Stimulated activated CD4-positive, alpha-beta T cell treated with anti-CD3 and anti-CD28 coated beads, Interleukin-4, amount 100 ng/mL, for 1 hour (primary cell): ENCODE data around the gene CCDC171.
"Not testable (repeated sequence)": the region's sequence is repeated elsewhere in the genome, so short reads cannot be mapped to it uniquely, and the experiment has no call there.

Source experiments
- DNase-seq: peaks from one replicate; pipeline ENCODE4 v3.0.0-alpha.2; 2020

The CCDC171 gene

GRCh38 chr9:15769547-15769946 lies 216.7 kb downstream of the CCDC171 start:
- DNase-seq = no peak

- no peak for DNase-seq
Observed at GRCh38 chr9:15778861-15779260, 226.0 kb downstream of the CCDC171 start.

DNA sequence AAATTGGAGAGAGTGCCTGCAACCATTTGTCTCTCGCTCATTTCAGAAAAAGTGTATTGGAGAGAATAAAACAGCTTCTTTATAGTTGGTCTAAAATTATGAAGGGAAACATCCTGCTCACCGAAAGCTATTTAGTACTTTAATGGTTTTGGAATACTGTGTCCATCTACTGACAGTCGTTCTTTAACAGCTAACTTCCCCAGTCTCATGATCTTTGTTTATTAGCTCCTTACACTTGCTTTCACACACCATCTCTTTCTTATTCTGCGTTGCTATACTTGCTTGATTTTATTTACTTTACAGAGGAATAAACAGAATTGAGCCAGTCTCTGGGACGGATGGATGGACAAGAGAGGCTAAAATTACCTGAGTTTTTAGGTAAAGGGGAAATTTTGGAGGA lies 229.3 kb downstream of the CCDC171 start:
- no peak for DNase-seq

- no peak for DNase-seq
Observed at GRCh38 chr9:15785584-15785983, 232.7 kb downstream of the CCDC171 start.

- DNase-seq = no peak
Observed at GRCh38 chr9:15786616-15787015, 233.8 kb downstream of the CCDC171 start.

DNA sequence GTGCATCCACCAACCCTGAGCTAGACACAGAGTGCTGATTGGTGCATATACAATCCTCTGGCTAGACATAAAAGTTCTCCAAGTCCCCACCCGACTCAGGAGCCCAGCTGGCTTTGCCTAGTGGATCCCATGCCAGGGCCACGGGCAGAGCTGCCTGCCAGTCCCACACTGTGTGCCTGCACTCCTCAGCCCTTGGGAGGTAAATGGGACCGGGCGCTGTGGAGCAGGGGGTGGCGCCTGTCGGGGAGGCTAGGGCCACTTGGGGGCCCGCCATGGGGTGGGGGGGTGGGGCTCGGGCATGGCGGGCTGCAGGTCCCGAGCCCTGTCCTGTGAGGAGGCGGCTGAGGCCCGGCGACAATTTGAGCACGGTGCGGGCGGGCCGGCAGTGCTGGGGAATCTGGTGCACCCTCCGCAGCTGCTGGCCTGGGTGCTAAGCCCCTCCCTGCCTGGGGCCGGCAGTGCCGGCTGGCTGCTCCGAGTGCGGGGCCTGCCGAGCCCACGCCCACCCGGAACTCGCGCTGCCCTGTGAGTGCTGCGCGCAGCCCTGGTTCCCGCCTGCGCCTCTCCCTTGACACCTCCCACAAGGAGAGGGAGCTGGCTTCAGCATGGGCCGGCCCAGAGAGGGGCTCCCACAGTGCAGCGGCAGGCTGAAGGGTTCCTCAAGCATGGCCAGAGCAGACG lies 257.5 kb downstream of the CCDC171 start:
- not testable (repeated sequence) for DNase-seq

- no peak for DNase-seq
Observed at GRCh38 chr9:15813076-15813475, 260.2 kb downstream of the CCDC171 start.

- no peak for DNase-seq
Observed at GRCh38 chr9:15824310-15824709, 271.5 kb downstream of the CCDC171 start.

- DNase-seq = no peak
Observed at GRCh38 chr9:15831384-15831783, 278.5 kb downstream of the CCDC171 start.

DNA sequence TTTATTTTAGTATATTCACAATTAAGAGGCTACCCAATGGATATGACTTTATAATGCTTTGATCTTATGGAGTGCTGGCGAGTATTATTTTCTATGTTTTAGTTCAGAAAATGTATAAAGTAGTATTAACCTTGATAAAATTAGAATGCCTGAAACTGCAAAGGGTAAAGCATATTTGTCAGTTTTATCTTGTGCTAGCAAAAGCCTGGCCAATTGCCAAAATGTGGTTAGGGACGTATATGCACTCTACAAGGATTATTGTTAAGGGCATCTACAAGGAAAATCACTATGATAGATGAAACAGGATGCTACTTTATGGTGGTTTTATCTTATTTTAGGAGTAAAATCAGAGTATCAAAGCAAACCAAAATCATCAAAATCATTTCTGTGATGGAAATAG lies 281.7 kb downstream of the CCDC171 start:
- DNase-seq = no peak

DNA sequence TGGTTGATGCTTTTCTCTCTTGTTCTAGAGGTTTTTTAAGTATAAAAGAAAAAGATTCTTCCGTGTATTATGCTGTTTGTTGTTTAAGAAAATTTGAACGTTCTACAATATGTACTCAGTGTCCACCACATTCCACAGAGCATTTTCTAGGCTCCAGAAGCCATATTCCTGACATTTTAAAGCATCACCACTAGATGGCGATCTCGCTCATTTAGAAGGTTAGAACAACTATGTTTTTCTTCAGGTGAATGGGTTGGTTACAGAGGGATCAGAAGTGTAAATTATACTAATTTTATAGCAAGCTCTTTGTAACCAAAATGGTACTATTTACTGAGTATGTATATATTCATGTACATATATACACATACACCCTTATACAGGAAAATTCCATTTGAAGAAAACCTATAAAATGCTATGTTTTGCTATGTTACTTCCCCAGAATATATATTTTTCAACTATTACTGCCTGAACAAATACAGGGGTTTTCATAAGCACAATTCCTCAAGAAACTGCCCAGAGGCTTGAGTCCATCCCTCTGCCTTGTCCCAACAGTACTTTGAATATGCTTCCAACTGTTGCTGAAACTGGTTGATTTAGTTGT lies 284.3 kb downstream of the CCDC171 start:
- no peak for DNase-seq

- DNase-seq = no peak
Observed at GRCh38 chr9:15842051-15842450, 289.2 kb downstream of the CCDC171 start.

- DNase-seq = no peak
Observed at GRCh38 chr9:15843316-15843715, 290.5 kb downstream of the CCDC171 start.

DNA sequence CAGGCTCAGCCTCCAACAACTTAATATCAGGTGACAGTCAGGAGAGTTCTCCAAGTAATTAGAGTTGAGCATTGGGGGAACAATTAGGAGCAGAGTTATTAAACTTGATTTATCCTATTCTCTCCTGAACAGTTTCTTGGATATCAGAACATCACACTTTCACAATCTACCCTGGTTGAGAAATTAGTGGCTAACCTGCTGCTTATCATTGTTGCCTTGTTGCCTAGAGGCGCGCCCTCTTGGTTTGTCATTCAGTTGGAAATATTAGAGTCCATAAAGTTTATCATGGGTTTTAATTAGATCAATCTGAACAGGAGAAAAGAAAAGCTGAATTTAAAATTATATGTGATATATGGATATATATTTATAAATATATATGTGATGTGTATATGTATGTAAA lies 291.1 kb downstream of the CCDC171 start:
- no peak for DNase-seq

- no peak for DNase-seq
Observed at GRCh38 chr9:15846611-15847010, 293.8 kb downstream of the CCDC171 start.

GRCh38 chr9:15849871-15850270 lies 297.0 kb downstream of the CCDC171 start:
- no peak for DNase-seq

DNA sequence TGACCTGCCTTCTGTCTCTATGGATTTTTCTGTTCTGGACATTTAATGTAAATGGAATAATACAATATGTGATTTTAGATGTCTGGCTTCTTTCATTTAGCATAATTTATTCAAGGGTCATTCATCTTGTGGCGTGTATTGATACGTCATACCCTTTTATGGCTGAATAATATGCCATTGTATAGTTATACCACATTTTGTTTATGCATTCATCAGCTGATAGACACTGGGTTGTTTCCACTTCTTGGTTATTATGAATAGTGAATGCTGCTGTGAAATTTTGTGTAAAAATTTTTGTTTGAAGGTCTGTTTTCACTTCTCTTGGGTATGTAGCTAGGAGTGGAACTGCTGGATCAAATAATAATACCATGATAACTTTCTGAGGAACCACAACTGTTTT lies 298.9 kb downstream of the CCDC171 start:
- DNase-seq = no peak

DNA sequence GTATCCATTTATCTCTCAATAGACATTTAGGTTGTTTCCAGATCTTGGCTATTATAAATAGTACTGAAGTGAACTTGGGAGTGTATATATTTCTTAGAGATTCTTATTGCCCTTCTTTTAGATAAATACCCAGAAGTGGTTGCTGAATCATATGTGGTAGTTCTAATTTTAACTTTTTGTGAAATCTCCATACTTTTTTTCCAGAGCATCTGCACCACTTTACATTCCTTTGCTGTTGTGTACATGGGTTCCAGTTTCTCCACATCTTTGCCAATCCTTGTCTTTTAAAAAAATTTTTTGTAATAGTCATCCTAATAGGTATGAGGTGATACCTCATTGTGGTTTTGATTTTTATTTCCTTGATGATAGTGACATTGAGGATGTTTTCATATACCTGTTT lies 303.7 kb downstream of the CCDC171 start:
- no peak for DNase-seq

- no peak for DNase-seq
Observed at GRCh38 chr9:15867334-15867733, 314.5 kb downstream of the CCDC171 start.

DNA sequence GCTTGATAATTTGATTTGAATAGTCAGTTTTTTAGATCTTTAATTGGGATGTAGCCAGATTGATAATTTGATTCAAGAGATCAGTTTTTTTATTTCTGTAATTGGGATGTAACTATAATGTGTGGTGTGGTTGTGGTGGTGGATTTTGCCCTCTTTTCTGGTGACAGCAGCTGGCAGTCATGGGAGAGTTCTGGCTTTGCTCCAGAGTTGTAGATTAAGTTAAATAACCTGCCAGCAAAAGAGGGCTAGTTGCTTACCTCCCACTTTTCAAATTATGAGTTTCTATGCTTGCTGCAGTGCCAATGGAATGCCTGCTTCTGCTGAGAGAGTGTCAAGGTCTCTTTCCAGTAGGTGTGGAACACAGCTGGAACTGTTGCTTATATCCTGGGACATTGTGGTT lies 315.1 kb downstream of the CCDC171 start:
- DNase-seq = no peak

- no peak for DNase-seq
Observed at GRCh38 chr9:15873573-15874177, 320.8 kb downstream of the CCDC171 start.

DNA sequence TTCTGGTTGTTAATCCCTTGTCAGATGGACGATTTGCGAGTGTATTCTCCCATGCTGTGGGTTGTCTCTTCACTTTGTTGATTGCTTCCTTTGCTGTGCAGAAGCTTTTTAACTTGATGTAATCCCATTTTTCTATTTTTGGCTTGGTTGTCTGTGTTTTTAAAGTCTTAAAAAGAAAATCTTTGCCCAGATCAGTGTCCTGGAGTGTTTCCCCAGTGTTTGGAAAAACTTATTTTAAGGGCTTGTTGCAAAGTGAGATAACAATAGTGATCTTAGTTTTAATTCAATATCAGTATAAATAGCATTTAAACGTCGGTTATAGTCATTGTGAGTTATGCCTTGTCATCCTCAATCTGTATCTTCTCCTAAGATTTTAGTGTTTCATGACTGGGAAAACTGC lies 329.5 kb downstream of the CCDC171 start:
- no peak for DNase-seq

- DNase-seq = no peak
Observed at GRCh38 chr9:15882883-15883282, 330.0 kb downstream of the CCDC171 start.

DNA sequence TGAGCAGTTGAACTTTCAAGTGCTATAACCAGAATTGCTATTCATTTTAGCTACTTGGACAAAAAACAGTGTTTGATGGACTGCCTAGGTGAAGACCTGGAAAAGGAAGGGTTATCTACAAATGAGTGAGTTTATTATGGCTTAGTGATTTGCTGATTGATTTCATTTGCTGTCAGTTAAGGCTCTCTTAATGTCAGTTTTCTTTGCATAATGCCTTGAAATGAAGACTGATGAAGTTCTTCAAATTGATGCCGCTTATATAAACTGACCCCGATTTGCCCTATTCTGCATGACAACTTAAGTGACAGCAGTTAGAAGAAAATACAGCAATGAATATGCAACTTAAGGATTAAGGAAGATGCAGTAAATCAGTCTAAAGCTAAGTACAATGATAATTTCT lies 332.6 kb downstream of the CCDC171 start:
- no peak for DNase-seq

GRCh38 chr9:15889555-15889954 lies 336.7 kb downstream of the CCDC171 start:
- DNase-seq = no peak
